Measurements from ENCODE around the gene IFNA5.

The IFNA5 gene

GRCh38 chr9:21294364-21294774, 10.7 kb downstream of the IFNA5 start:
- DNase-seq (ENCODE audit: low spot score), result no peak

- DNase-seq (ENCODE audit: low spot score), result no peak
Observed at GRCh38 chr9:21289848-21290247, 15.3 kb downstream of the IFNA5 start.

- no peak for DNase-seq (ENCODE audit: low spot score)
Observed at GRCh38 chr9:21287280-21287679, 17.8 kb downstream of the IFNA5 start.

DNA sequence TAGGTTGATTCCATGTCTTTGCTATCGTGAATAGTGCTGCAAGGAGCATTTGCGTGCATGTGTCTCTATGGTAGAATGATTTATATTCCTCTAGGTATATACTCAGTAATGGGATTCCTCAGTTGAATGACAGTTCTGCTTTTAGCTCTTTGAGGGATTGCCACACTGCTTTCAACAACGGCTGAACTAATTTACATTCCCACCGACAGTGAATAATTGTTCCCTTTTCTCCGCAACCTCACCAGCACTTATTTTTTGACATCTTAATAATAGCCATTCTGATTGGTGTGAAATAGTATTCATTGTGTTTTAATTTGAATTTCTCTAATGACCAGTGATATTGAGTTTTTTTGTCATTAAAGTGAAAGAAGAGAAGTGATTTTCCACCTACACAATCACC, 18.5 kb downstream of the IFNA5 start:
- no peak for DNase-seq (ENCODE audit: low spot score)

DNA sequence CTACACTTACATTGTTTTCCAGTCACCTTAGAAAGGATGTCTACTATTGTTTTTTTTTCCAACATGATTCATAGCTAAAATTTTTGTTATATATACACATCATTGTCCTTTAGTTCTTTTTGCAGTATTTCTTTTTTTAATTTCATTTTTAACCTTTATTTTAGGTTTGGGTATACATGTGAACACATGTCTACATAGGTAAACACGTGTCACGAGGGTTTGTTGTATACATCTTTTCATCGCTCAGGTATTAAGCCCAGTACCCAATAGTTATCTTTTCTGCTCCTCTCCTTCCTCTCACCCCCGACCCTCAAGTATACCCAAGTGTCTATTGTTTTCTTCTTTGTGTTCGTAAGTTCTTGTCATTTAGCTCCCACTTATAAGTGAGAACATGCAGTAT, 19.0 kb downstream of the IFNA5 start:
- DNase-seq (ENCODE audit: low spot score), result no peak

- DNase-seq (ENCODE audit: low spot score), result no peak
Observed at GRCh38 chr9:21281275-21281674, 23.8 kb downstream of the IFNA5 start.

DNA sequence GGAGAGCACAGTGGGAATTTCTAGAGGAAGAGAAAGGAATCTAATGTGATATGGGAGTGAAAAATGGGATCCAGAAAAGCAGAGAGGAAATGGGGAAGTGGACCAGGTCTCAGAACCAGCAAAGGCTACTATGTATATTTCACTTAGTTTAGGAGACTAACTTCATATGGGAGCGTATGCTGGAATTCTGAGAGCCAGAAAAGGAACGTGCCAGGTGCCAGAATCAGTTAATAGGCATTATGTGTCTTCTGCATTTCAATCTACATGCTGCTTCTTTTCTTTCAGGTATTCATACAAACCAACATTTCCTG, 36.8 kb downstream of the IFNA5 start:
- no peak for DNase-seq (ENCODE audit: low spot score)

- no peak for DNase-seq (ENCODE audit: low spot score)
Observed at GRCh38 chr9:21267485-21268346, 37.4 kb downstream of the IFNA5 start.

- DNase-seq (ENCODE audit: low spot score), result no peak
Observed at GRCh38 chr9:21266733-21267484, 38.2 kb downstream of the IFNA5 start.

- no peak for DNase-seq (ENCODE audit: low spot score)
Observed at GRCh38 chr9:21265421-21266189, 39.5 kb downstream of the IFNA5 start.

DNA sequence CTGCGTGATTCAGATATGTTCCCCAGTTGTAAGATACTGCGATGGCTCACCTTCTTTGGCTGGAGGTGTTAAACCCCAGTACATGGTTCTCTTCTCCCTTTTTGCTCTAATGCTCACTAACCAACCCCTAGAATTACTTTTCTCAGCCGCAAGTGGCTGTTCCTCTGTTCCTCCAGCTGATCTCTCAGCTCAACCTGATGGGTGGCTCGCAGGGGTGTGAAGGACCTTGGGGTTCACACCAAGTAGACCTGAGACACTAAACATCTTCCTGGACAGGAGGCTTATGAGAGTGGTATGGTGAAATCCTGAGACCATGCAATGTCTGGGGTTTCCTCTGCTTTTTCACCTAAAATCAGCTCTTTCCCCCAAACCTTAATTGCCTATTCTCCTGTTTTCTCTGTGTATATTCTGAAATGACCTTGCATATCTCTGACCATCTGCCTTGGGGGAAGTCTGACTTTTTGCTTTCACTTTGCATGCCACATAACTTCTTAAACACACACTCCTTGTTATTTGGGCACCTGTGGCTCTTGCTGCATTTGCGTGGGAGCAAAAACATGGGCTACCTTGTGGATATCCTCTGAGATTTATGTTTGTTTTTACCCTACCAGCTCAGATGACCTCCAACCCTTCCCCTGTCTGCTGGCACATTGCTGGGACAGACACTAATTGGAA, 49.4 kb downstream of the IFNA5 start:
- no peak for DNase-seq (ENCODE audit: low spot score)

All from Ammon's horn (tissue), 1 donor.